Measurements from ENCODE around the gene ZNF536.
"Not testable (repeated sequence)": the region's sequence is repeated elsewhere in the genome, so short reads cannot be mapped to it uniquely, and the experiment has no call there.

The ZNF536 gene

DNA sequence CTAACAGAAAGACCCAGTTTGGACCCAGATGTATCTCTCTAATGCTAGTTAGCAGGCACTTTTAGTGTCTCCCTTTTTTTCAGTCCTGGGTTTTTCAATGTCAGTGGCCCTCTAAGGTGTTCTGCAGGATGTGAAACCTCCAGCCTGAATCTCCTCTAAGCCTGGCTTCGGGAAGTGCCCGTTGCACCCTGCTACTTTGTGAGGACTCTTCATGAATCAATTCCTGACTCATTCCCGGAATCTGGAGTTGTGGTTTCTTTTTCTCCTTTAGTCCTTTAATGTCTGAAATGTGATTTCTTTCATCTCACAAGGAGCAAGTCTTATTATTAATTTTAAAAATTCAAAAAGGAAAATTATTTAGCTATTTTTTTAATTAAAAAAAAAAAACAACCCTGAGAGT lies 116.0 kb downstream of the ZNF536 start:
- TF ChIP-seq, protein P1, sequence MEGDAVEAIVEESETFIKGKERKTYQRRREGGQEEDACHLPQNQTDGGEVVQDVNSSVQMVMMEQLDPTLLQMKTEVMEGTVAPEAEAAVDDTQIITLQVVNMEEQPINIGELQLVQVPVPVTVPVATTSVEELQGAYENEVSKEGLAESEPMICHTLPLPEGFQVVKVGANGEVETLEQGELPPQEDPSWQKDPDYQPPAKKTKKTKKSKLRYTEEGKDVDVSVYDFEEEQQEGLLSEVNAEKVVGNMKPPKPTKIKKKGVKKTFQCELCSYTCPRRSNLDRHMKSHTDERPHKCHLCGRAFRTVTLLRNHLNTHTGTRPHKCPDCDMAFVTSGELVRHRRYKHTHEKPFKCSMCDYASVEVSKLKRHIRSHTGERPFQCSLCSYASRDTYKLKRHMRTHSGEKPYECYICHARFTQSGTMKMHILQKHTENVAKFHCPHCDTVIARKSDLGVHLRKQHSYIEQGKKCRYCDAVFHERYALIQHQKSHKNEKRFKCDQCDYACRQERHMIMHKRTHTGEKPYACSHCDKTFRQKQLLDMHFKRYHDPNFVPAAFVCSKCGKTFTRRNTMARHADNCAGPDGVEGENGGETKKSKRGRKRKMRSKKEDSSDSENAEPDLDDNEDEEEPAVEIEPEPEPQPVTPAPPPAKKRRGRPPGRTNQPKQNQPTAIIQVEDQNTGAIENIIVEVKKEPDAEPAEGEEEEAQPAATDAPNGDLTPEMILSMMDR (IDR thresholded peaks at IDR 0.05; ENCODE audit: low read depth, low read length): no peak
- no peak overlapping the region for H3K4me3 ChIP-seq (ENCODE audit: low read depth, low read length)

DNA sequence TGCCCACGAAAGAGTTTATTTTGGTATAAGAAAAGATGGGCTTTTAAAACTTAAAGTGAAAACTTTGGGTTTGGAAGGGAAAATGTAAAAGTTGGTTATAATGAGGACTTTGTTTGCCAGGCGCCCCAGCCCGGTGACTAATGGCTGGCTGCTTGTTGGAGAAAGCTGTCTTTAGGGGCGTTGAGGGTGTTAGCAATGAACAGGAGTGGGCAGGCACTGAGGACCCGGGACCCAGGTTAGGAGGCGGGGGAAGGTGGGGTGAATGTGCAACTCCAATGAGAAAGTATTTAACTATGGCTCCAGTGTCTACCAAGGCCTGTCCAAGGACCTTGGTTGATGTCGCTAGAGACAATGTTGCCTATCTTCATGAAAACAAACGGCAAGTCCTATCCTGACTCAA lies 118.6 kb downstream of the ZNF536 start:
- TF ChIP-seq, protein P1 (IDR thresholded peaks at IDR 0.05; ENCODE audit: low read depth, low read length): no peak
- no peak overlapping the region for H3K4me3 ChIP-seq (ENCODE audit: low read depth, low read length)

DNA sequence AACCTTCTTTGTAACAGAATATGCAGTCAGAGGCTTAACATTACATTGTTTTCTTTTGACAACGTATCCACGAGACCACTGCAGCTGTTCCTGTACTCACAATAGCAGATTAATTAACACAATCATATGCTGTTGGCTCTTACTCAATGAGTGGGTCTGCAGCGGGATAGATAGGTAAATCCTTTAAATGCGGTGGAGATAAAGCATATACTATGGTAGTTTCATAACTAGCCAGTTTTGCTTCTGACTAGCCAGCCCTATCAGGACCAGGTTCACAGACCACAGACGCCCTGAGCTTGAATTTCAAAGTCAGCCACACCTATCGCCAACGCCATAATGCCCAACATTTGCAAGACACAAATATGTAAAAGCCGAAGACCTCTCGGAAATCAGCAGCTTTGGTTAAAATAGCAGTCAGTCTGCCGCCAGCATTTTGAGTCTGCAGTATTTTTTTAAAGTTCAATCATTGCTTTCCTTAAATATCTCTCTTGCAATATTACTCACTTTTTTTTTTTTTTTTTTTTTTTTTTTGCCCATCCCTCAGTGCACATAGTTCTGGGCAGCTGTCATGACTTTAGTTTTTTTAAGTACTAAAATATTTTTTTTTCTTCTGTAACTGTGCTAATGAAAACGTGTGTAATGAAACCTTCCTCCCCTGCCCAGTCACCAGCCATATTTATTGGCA lies 120.5 kb downstream of the ZNF536 start:
- no peak overlapping the region for H3K4me3 ChIP-seq (ENCODE audit: low read depth, low read length)
- TF ChIP-seq, protein P1 (IDR thresholded peaks at IDR 0.05; ENCODE audit: low read depth, low read length): no peak

DNA sequence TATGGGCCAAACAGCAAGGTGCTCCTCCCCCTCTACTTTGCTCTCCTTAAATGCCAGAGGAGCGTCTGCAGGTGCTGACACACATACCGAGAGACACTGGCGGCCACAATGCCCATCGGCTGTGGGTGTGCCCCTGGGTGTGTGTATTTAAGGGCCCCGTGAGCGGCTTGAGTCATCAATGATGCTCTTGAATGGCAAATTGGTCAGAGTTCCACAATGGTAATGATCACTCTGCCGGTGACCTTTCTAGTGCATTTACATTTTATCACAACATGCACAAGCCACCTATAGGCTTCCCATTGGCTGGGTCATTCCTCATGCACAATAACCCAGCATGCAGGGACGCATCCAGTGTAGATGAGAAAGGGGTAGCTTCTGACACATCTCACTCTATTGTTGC lies 124.8 kb downstream of the ZNF536 start:
- no peak overlapping the region for H3K4me3 ChIP-seq (ENCODE audit: low read depth, low read length)
- TF ChIP-seq, protein P1 (IDR thresholded peaks at IDR 0.05; ENCODE audit: low read depth, low read length): no peak

DNA sequence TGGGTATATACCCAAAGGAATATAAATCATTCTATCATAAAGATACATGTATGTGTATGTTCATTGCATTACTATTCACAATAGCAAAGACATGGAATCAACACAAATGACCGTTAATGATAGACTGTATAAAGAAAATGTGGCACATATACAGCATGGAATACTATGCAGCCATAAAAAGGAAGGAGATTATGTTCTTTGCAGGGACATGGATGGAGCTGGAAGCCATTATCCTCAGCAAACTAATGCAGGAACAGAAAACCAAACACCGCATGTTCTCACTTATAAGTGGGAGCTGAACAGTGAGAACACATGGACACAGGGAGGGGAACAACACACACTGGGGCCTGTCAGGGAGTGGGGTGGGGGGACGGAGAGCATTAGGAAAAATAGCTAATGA lies 125.9 kb downstream of the ZNF536 start:
- H3K4me3 ChIP-seq (ENCODE audit: low read depth, low read length): not testable (repeated sequence)

DNA sequence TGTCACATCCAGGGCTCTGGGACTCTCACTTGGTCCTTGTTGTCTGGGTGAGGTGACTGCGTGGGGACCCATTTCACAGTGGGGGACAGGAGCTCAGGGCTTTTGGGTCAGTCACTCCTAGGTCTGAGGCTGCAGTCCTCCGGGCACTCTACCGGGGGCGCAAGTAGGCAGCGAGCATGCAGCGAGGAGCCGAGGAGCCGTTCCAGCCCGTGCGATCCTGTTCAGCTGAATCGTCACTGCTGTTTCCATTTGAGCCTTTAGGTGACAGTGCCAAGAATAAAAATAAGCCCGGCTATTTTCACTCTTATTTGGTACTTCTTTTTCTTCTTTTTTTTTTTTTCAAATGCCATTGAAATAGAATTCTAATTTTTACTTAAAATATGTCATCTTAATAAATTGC lies 126.5 kb downstream of the ZNF536 start:
- TF ChIP-seq, protein P1 (IDR thresholded peaks at IDR 0.05; ENCODE audit: low read depth, low read length): no peak

DNA sequence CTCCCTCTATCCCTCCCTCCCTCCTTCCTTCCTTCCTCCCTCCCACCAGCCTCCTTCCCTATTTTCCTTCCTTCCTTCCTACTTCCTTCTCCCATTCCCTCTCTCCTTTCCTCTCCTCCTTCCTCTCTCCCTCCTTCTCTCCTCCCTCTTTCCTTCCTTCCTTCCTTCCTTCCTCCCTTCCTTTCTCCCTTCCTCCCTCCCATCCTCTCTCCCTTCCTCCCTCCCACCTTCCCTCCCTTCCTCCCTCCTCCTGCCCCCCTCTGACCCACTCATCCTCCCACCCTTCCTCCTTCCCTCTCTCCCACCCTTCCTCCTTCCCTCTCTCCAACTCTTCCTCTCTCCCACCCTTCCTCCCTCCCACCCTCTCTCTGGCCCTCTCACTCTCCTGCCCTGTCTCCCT lies 132.1 kb downstream of the ZNF536 start:
- H3K4me3 ChIP-seq (ENCODE audit: low read depth, low read length): no peak overlapping the region
- TF ChIP-seq, protein P1 (IDR thresholded peaks at IDR 0.05; ENCODE audit: low read depth, low read length): no peak

More for the DNA sequence above, 126.5 kb downstream of the ZNF536 start:
- H3K4me3 ChIP-seq (ENCODE audit: low read depth, low read length): no peak overlapping the region

Data from WI38 (cell line).